IMR-90 (cell line): ENCODE measurements around the gene CDC42EP4. TPM values are rescaled to one million over a fixed set of nuclear protein-coding genes. Genes with fewer than 3 reads are reported as not detected.

Source experiments
- ATAC-seq: fragments of 200-7000 bp; cut with Tn5 transposase; 2 replicates; pipeline ENCODE4 v1.9.1; 2020; ENCODE audit warnings: low read depth, mild to moderate bottlenecking, moderate library complexity
- BruUV-seq: library from RNA; stranded (reverse); fragments of 400-500 nt; replicated peaks from 2 replicates; lab custom pipeline; 2021; lab: Mats Ljungman, UMichigan
- CTCF ChIA-PET: fragments of 300-600 bp; formaldehyde crosslinking; extraction: SDS; loops from one replicate; lab custom pipeline; 2021; ENCODE audit warnings: antibody characterized with exemption; lab: Yijun Ruan, JAX
- POLR2A ChIA-PET: fragments of 300-600 bp; sonication (Branson Sonifier 250); formaldehyde crosslinking; loops from one replicate; lab custom pipeline; 2022; ENCODE audit warnings: antibody characterized with exemption; ENCODE audit not compliant: unreplicated experiment; lab: Charles Lee
- DNase-seq: peaks from one replicate; pipeline ENCODE4 v3.0.0; 2013
- H2AFZ ChIP-seq: replicated peaks from 2 replicates; pipeline ENCODE3; 2013; ENCODE audit warnings: low read length, mild to moderate bottlenecking; ENCODE audit not compliant: poor library complexity
- H2AK5ac ChIP-seq: 2 replicates; pipeline ENCODE4 v1.6.1; 2013; ENCODE audit warnings: low read depth, low read length, inconsistent platforms
- H2AK9ac ChIP-seq: replicated peaks from 2 replicates; pipeline ENCODE3; 2013; ENCODE audit warnings: mild to moderate bottlenecking, low read depth, low read length, moderate library complexity; ENCODE audit not compliant: poor library complexity
- H2BK120ac ChIP-seq: 2 replicates; pipeline ENCODE4 v1.6.1; 2013; ENCODE audit warnings: low read depth, low read length, inconsistent platforms
- H2BK15ac ChIP-seq: 3 replicates; pipeline ENCODE4 v1.6.1; 2013; ENCODE audit warnings: low read depth, low read length, inconsistent platforms
- H2BK20ac ChIP-seq: 2 replicates; pipeline ENCODE4 v1.6.1; 2013; ENCODE audit warnings: low read depth, mild to moderate bottlenecking, inconsistent platforms, low read length, moderate library complexity
- H2BK5ac ChIP-seq: 2 replicates; pipeline ENCODE4 v1.6.1; 2013; ENCODE audit warnings: mild to moderate bottlenecking, low read depth, low read length, inconsistent platforms; ENCODE audit not compliant: poor library complexity, severe bottlenecking
- H3K14ac ChIP-seq: replicated peaks from 2 replicates; pipeline ENCODE4 v1.6.1; 2013; ENCODE audit warnings: low read depth, low read length, inconsistent platforms
- H3K18ac ChIP-seq: 2 replicates; pipeline ENCODE4 v1.6.1; 2013; ENCODE audit warnings: low read depth, low read length, control low read depth
- H3K23ac ChIP-seq: 2 replicates; pipeline ENCODE4 v1.6.1; 2013; ENCODE audit warnings: low read depth, low read length, inconsistent platforms
- H3K27ac ChIP-seq: 2 replicates; pipeline ENCODE4 v1.5.1; 2013; ENCODE audit warnings: mild to moderate bottlenecking, control low read depth, low read length; ENCODE audit not compliant: insufficient read depth
- H3K27me3 ChIP-seq: 2 replicates; pipeline ENCODE4 v1.6.1; 2013; ENCODE audit warnings: low read length; ENCODE audit not compliant: control insufficient read depth, insufficient read depth
- H3K36me3 ChIP-seq: 2 replicates; pipeline ENCODE4 v1.6.1; 2013; ENCODE audit warnings: low read length, mixed read lengths; ENCODE audit not compliant: control insufficient read depth, insufficient read depth
- H3K4ac ChIP-seq: 2 replicates; pipeline ENCODE4 v1.6.1; 2013; ENCODE audit warnings: low read depth, low read length, inconsistent platforms
- H3K4me1 ChIP-seq: 2 replicates; pipeline ENCODE4 v1.6.1; 2013; ENCODE audit warnings: low read length, mixed read lengths; ENCODE audit not compliant: control insufficient read depth, insufficient read depth
- H3K4me2 ChIP-seq: 2 replicates; pipeline ENCODE4 v1.6.1; 2013; ENCODE audit warnings: low read depth, mild to moderate bottlenecking, control low read depth, low read length, moderate library complexity
- H3K4me3 ChIP-seq: 2 replicates; pipeline ENCODE4 v1.5.1; 2013; ENCODE audit warnings: low read depth, mild to moderate bottlenecking, control low read depth, low read length, moderate library complexity; ENCODE audit not compliant: insufficient read depth
- H3K56ac ChIP-seq: 2 replicates; pipeline ENCODE4 v1.6.1; 2013; ENCODE audit warnings: low read length, inconsistent platforms; ENCODE audit not compliant: insufficient read depth; ENCODE audit errors: extremely low read depth
- H3K79me1 ChIP-seq, 2 experiments: 2 replicates each; pipeline ENCODE4 v1.6.1; 2013; ENCODE audit warnings: low read length in 2 of 2, inconsistent platforms in 1 of 2, low read depth in 1 of 2
- H3K9ac ChIP-seq: 2 replicates; pipeline ENCODE4 v1.6.1; 2013; ENCODE audit warnings: low read depth, low read length, control low read depth
- H3K9me1 ChIP-seq: 2 replicates; pipeline ENCODE4 v1.6.1; 2013; ENCODE audit warnings: low read length, inconsistent platforms; ENCODE audit not compliant: insufficient read depth
- H3K9me3 ChIP-seq: 2 replicates; pipeline ENCODE4 v1.6.1; 2013; ENCODE audit warnings: low read length; ENCODE audit not compliant: control insufficient read depth, insufficient read depth
- H4K20me1 ChIP-seq: 2 replicates; pipeline ENCODE4 v1.6.1; 2013; ENCODE audit warnings: low read length, inconsistent platforms; ENCODE audit not compliant: insufficient read depth
- H4K5ac ChIP-seq: 2 replicates; pipeline ENCODE4 v1.6.1; 2013; ENCODE audit warnings: mild to moderate bottlenecking, low read depth, low read length, control low read depth
- H4K8ac ChIP-seq, 2 experiments: 2 replicates each; pipeline ENCODE4 v1.6.1; 2013; ENCODE audit warnings: low read depth in 2 of 2, low read length in 2 of 2, control low read depth in 1 of 2, inconsistent platforms in 1 of 2
- H4K91ac ChIP-seq: 2 replicates; pipeline ENCODE4 v1.6.1; 2013; ENCODE audit warnings: low read depth, low read length, inconsistent platforms; ENCODE audit not compliant: insufficient read depth
- BHLHE40 ChIP-seq: fragments of 150-350 bp; IDR thresholded peaks from 2 replicates; pipeline ENCODE4 v1.6.1; 2016; ENCODE audit warnings: mild to moderate bottlenecking, low read depth, low read length
- CEBPB ChIP-seq: IDR thresholded peaks from 2 replicates; pipeline ENCODE4 v1.6.1; 2012; ENCODE audit warnings: low read depth, low read length, improper control_type of control experiment
- CHD1 ChIP-seq: IDR thresholded peaks from 2 replicates; pipeline ENCODE4 v1.6.1; 2012; ENCODE audit warnings: low read depth, low read length, improper control_type of control experiment
- FOS ChIP-seq: fragments of 150-350 bp; IDR thresholded peaks from 2 replicates; pipeline ENCODE4 v1.6.1; 2016; ENCODE audit warnings: low read depth, low read length
- MAFK ChIP-seq: IDR thresholded peaks from 2 replicates; pipeline ENCODE4 v1.6.1; 2012; ENCODE audit warnings: low read depth, low read length, improper control_type of control experiment
- MAZ ChIP-seq: IDR thresholded peaks from 2 replicates; pipeline ENCODE4 v1.6.1; 2012; ENCODE audit warnings: low read depth, mild to moderate bottlenecking, low read length, improper control_type of control experiment, moderate library complexity, borderline replicate concordance
- MXI1 ChIP-seq: IDR thresholded peaks from 2 replicates; pipeline ENCODE4 v1.6.1; 2012; ENCODE audit warnings: low read depth, mild to moderate bottlenecking, low read length, moderate library complexity, borderline replicate concordance
- NFE2L2 ChIP-seq: fragments of 150-350 bp; IDR thresholded peaks from 2 replicates; pipeline ENCODE4 v1.6.1; 2016; ENCODE audit warnings: low read depth, mild to moderate bottlenecking, low read length
- POLR2A ChIP-seq: IDR thresholded peaks from 2 replicates; pipeline ENCODE4 v1.6.1; 2012; ENCODE audit warnings: mild to moderate bottlenecking, low read depth, low read length
- RAD21 ChIP-seq: IDR thresholded peaks from 2 replicates; pipeline ENCODE4 v1.6.1; 2012; ENCODE audit warnings: low read length, improper control_type of control experiment
- RCOR1 ChIP-seq: IDR thresholded peaks from 2 replicates; pipeline ENCODE4 v1.6.1; 2012; ENCODE audit warnings: mild to moderate bottlenecking, low read length, improper control_type of control experiment; ENCODE audit not compliant: insufficient replicate concordance
- RFX5 ChIP-seq: IDR thresholded peaks from 2 replicates; pipeline ENCODE4 v1.8.0; 2012; ENCODE audit warnings: low read depth, mild to moderate bottlenecking, low read length, moderate library complexity
- SMC3 ChIP-seq: fragments of 150-350 bp; IDR thresholded peaks from 2 replicates; pipeline ENCODE4 v1.6.1; 2016; ENCODE audit warnings: low read depth, mild to moderate bottlenecking, antibody characterized with exemption, low read length, moderate library complexity
- WGBS, 2 experiments: methylation state at CpG; one replicate each; pipeline versions ENCODE4 v1.1.5 to v1.1.7; 2013; ENCODE audit warnings: missing lambda C conversion rate in 2 of 2; ENCODE audit not compliant: insufficient read length in 1 of 2; ENCODE audit errors: extremely low coverage in 2 of 2; 5-methylcytosine and 5-hydroxymethylcytosine counted together
- dilution Hi-C: fragments of 300-500 bp; cut with HindIII; formaldehyde crosslinking; loops from one replicate; pipeline ENCODE4 v1.14.3; 2018; ENCODE audit warnings: low sequenced_read_pairs; ENCODE audit not compliant: unreplicated experiment
- in situ Hi-C: fragments of 300-500 bp; cut with MboI; formaldehyde crosslinking; loops from 3 replicates; pipeline ENCODE4 v1.14.3; 2019; ENCODE audit warnings: low sequenced_read_pairs, inconsistent platforms, mixed read lengths
- intact Hi-C: fragments of 100-400 bp; cut with micrococcal nuclease; formaldehyde crosslinking; loops from 2 replicates; pipeline ENCODE4 v1.10.0; 2022
- polyA plus RNA-seq, 3 experiments: library from polyadenylated mRNA; depleted of rRNA; stranded (reverse); fragments of >200 nt; gene quantifications; 2 replicates each; pipeline ENCODE4 v1.2.3, GENCODE V29; 2012; ENCODE audit warnings: low replicate concordance in 1 of 3
- total RNA-seq: library from RNA; depleted of rRNA; stranded (reverse); fragments of >200 nt; gene quantifications from 2 replicates; pipeline ENCODE4 v1.2.3, GENCODE V29; 2012
- TF ChIP-seq, protein P1 (sequence below): fragments of 150-350 bp; IDR thresholded peaks from 2 replicates; pipeline ENCODE4 v1.6.1; 2016; ENCODE audit warnings: low read depth, mild to moderate bottlenecking, low read length, moderate library complexity, borderline replicate concordance
- TF ChIP-seq, protein P2 (sequence below): fragments of 150-350 bp; IDR thresholded peaks from 2 replicates; pipeline ENCODE4 v1.6.1; 2017; ENCODE audit warnings: mild to moderate bottlenecking, antibody characterized with exemption, low read length, low read depth
- TF ChIP-seq, protein P3 (sequence below): conservative IDR thresholded peaks from 2 replicates; pipeline ENCODE4 v1.5.1; 2012; ENCODE audit warnings: mild to moderate bottlenecking, low read depth, low read length, improper control_type of control experiment

The CDC42EP4 gene
- total and polyA plus RNA-seq, 2 of the 4 experiments (the other 2 are of a cell fraction), result 14.3 to 25.8 TPM

DNA sequence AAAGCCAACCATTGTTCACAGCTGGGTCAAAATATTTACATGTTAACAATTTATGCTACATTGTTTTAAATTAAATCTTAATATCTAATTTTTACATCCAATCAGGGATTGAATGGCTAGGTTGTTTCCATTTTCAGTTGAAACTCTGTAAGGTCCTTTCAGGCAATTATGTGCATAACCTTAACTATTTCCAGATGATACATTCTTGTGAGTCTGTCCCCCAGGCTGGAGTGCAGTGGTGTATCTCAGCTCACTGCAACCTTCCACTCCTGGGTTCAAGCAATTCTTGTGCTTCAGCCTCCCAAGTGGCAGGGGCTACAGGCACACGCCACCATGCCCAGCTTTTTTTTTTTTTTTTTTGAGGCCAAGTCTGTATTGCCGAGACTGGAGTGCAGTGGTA lies 10.4 kb downstream of the CDC42EP4 start:
- H3K23ac ChIP-seq, result no peak overlapping the region
- peaks cover 31% of the 10 kb centered on the region for H3K4me1 ChIP-seq
- H4K91ac ChIP-seq, result no peak overlapping the region
- no TSS peak for BruUV-seq
- no peak overlapping the region for H4K5ac ChIP-seq
- H3K4me2 ChIP-seq, result no peak overlapping the region
- peaks cover 3% of the 10 kb centered on the region; the same call in 1 of the 2 replicates for H3K36me3 ChIP-seq
- no peak overlapping the region for H2AFZ ChIP-seq
- intact Hi-C loops (no loop called here), in situ Hi-C loops (no loop called here), dilution Hi-C loops (no loop called here)
- no peaks in the 10 kb centered on the region for H3K27me3 ChIP-seq
- no peak overlapping the region for H4K8ac ChIP-seq
- no peak overlapping the region for H2BK120ac ChIP-seq
- no peak overlapping the region for H3K56ac ChIP-seq
- H2AK9ac ChIP-seq, result no peak overlapping the region
- H3K14ac ChIP-seq, result no peak overlapping the region
- no peak overlapping the region for H2AK5ac ChIP-seq
- no peak overlapping the region for H3K4me3 ChIP-seq
- WGBS, 2 experiments, result 100% methylated on average over 1 of the region's 2 CpGs; no CpG with 5 or more reads in 1 of the 2 experiments
- no peak overlapping the region for H3K4ac ChIP-seq
- peaks cover 11% of the 10 kb centered on the region for H3K9me1 ChIP-seq
- DNase-seq, result no peak
- ChIA-PET POLR2A (no interaction called here), CTCF (no interaction called here)
- H2BK15ac ChIP-seq, result no peak overlapping the region
- no peak overlapping the region for H3K18ac ChIP-seq
- H3K27ac ChIP-seq, result no peak overlapping the region
- H4K20me1 ChIP-seq, result peaks cover 37% of the 10 kb centered on the region
- no peak overlapping the region for H3K9ac ChIP-seq
- no peak overlapping the region for H2BK20ac ChIP-seq
- no peaks in the 10 kb centered on the region for H3K9me3 ChIP-seq
- TF ChIP-seq RAD21, result no peak
- TF ChIP-seq FOS, result no peak
- no peak for TF ChIP-seq MXI1
- no peak for TF ChIP-seq RCOR1
- TF ChIP-seq BHLHE40, result no peak
- TF ChIP-seq POLR2A, result no peak
- TF ChIP-seq CEBPB, result no peak
- TF ChIP-seq, protein P1, sequence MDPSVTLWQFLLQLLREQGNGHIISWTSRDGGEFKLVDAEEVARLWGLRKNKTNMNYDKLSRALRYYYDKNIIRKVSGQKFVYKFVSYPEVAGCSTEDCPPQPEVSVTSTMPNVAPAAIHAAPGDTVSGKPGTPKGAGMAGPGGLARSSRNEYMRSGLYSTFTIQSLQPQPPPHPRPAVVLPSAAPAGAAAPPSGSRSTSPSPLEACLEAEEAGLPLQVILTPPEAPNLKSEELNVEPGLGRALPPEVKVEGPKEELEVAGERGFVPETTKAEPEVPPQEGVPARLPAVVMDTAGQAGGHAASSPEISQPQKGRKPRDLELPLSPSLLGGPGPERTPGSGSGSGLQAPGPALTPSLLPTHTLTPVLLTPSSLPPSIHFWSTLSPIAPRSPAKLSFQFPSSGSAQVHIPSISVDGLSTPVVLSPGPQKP, result no peak
- no peak for TF ChIP-seq MAFK
- TF ChIP-seq CHD1, result no peak
- TF ChIP-seq, protein P2, sequence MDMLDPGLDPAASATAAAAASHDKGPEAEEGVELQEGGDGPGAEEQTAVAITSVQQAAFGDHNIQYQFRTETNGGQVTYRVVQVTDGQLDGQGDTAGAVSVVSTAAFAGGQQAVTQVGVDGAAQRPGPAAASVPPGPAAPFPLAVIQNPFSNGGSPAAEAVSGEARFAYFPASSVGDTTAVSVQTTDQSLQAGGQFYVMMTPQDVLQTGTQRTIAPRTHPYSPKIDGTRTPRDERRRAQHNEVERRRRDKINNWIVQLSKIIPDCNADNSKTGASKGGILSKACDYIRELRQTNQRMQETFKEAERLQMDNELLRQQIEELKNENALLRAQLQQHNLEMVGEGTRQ, result no peak
- TF ChIP-seq RFX5, result no peak
- TF ChIP-seq SMC3, result no peak
- TF ChIP-seq, protein P3, sequence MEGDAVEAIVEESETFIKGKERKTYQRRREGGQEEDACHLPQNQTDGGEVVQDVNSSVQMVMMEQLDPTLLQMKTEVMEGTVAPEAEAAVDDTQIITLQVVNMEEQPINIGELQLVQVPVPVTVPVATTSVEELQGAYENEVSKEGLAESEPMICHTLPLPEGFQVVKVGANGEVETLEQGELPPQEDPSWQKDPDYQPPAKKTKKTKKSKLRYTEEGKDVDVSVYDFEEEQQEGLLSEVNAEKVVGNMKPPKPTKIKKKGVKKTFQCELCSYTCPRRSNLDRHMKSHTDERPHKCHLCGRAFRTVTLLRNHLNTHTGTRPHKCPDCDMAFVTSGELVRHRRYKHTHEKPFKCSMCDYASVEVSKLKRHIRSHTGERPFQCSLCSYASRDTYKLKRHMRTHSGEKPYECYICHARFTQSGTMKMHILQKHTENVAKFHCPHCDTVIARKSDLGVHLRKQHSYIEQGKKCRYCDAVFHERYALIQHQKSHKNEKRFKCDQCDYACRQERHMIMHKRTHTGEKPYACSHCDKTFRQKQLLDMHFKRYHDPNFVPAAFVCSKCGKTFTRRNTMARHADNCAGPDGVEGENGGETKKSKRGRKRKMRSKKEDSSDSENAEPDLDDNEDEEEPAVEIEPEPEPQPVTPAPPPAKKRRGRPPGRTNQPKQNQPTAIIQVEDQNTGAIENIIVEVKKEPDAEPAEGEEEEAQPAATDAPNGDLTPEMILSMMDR, result no peak
- TF ChIP-seq NFE2L2, result no peak
- TF ChIP-seq MAZ, result no peak
- H3K79me1 ChIP-seq, result peaks cover 23 to 62% of the 10 kb centered on the region in 2 experiments
- no peak for ATAC-seq
- no peak overlapping the region for H2BK5ac ChIP-seq
